Measurements from ENCODE around the gene COQ4.
A peak's percentile ranks its signal among the peaks of the same experiment; 100 is the strongest.

DNA sequence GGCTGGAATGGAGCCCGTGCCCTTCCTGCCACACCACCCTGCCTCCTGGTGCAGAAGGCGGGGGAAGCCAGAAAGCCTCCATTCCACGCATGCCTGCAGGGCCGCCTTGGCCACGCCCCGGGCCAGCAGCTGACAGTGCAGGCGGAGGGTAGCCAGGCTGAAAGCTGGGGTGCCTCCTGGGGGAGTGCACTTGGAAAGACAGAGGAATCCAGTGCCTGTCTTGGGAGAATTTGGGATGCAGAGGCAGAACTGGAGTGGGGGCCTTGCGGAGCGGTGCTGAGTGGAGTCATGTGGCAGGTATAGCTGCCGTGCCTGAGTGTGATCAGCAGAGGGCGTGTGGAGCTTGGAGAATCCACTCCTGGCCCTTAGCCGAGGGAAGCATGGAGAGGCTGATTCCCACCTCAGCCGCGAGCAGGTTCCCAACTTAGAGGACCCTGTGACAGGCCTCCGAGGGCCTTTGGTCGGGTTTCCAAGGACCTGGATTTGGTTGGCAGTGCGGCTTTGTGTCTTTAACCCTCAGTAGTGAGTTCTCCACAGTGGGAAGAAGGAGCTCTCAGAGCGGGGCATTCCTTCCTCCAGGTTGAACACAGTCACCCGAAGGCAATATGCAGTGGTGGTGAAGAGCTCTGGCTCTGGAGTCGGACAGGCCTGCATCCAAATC, 39.5 kb downstream of the COQ4 start:
- TF ChIP-seq, protein P1, sequence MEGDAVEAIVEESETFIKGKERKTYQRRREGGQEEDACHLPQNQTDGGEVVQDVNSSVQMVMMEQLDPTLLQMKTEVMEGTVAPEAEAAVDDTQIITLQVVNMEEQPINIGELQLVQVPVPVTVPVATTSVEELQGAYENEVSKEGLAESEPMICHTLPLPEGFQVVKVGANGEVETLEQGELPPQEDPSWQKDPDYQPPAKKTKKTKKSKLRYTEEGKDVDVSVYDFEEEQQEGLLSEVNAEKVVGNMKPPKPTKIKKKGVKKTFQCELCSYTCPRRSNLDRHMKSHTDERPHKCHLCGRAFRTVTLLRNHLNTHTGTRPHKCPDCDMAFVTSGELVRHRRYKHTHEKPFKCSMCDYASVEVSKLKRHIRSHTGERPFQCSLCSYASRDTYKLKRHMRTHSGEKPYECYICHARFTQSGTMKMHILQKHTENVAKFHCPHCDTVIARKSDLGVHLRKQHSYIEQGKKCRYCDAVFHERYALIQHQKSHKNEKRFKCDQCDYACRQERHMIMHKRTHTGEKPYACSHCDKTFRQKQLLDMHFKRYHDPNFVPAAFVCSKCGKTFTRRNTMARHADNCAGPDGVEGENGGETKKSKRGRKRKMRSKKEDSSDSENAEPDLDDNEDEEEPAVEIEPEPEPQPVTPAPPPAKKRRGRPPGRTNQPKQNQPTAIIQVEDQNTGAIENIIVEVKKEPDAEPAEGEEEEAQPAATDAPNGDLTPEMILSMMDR (conservative IDR thresholded peaks at IDR 0.05; ENCODE audit: low read length): peak; percentile 81
- no peak for TF ChIP-seq EZH2phosphoT487 (IDR thresholded peaks at IDR 0.05; ENCODE audit: borderline replicate concordance)

All from Loucy (cell line).